PFSK-1 (cell line): ENCODE measurements around the gene NALCN.

Source experiments
- POLR2AphosphoS5 ChIP-seq: IDR thresholded peaks from 2 replicates; pipeline ENCODE4 v1.6.1; 2012; ENCODE audit warnings: low read depth, mild to moderate bottlenecking, control low read depth, low read length, moderate library complexity
- TAF1 ChIP-seq: IDR thresholded peaks from 2 replicates; pipeline ENCODE4 v1.6.1; 2012; ENCODE audit warnings: low read length, control low read depth, borderline replicate concordance; ENCODE audit not compliant: insufficient read depth
- TF ChIP-seq, protein P1 (sequence below), 2 experiments: IDR thresholded peaks; 2 replicates each; pipeline versions ENCODE4 v1.6.1 to v1.8.0; 2011 to 2012; ENCODE audit warnings: low read depth in 2 of 2, low read length in 2 of 2, control low read depth in 1 of 2, inconsistent platforms in 1 of 2, mild to moderate bottlenecking in 1 of 2, moderate library complexity in 1 of 2; ENCODE audit not compliant: insufficient read depth in 1 of 2

DNA sequence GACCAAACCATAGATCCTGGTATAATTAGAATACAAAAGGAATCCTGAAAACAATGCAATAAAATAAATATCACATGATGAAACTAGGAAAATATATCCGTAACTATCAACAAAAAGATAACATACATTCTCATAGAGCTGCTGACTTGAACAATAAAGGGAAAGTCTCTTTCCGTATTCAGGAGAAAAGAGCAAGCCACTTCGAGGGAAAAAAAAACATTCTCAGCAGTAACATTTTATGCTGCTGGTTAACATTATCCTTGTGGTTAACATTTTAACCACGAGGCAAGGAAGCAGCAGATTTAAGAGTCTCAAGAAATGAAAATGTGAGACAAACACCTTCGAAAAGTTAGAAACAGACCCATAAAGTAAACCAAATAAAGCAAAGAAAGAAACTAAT, 25.8 kb downstream of the NALCN start:
- TF ChIP-seq POLR2AphosphoS5 (no peak), TAF1 (no peak)
- TF ChIP-seq, protein P1, sequence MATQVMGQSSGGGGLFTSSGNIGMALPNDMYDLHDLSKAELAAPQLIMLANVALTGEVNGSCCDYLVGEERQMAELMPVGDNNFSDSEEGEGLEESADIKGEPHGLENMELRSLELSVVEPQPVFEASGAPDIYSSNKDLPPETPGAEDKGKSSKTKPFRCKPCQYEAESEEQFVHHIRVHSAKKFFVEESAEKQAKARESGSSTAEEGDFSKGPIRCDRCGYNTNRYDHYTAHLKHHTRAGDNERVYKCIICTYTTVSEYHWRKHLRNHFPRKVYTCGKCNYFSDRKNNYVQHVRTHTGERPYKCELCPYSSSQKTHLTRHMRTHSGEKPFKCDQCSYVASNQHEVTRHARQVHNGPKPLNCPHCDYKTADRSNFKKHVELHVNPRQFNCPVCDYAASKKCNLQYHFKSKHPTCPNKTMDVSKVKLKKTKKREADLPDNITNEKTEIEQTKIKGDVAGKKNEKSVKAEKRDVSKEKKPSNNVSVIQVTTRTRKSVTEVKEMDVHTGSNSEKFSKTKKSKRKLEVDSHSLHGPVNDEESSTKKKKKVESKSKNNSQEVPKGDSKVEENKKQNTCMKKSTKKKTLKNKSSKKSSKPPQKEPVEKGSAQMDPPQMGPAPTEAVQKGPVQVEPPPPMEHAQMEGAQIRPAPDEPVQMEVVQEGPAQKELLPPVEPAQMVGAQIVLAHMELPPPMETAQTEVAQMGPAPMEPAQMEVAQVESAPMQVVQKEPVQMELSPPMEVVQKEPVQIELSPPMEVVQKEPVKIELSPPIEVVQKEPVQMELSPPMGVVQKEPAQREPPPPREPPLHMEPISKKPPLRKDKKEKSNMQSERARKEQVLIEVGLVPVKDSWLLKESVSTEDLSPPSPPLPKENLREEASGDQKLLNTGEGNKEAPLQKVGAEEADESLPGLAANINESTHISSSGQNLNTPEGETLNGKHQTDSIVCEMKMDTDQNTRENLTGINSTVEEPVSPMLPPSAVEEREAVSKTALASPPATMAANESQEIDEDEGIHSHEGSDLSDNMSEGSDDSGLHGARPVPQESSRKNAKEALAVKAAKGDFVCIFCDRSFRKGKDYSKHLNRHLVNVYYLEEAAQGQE (IDR thresholded peaks at IDR 0.05; ENCODE audit: insufficient read depth in 1 of 2, low read depth in 2 of 2, low read length in 2 of 2): no peak
